HuH-7 (cell line): Measurements from ENCODE around the gene PIPOX.

ENCODE experiments used
- DNase-seq: peaks from one replicate; pipeline ENCODE4 v3.0.0; 2011; ENCODE audit warnings: low spot score

PIPOX gene

DNA sequence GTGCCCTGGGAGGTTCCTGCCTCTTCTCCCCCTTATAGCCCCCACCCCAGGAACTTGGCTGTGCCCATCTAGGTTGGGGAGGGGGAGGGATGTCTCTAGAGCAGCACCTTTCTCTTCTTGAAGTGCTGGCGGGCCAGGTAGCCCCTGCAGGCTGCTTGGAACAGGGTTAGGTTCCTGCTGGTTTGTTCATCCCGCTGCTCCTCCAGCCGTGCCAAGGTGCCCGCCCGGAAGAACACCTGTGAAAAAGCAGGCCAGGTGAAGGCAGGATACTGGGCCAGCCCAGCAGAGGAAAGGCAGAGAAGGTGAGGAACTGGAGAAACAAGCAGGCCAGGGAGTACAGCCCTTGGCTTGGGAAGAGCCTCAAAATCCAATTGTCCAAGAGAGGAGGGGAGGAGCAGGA lies 56.6 kb downstream of the PIPOX start:
- no peak for DNase-seq

DNA sequence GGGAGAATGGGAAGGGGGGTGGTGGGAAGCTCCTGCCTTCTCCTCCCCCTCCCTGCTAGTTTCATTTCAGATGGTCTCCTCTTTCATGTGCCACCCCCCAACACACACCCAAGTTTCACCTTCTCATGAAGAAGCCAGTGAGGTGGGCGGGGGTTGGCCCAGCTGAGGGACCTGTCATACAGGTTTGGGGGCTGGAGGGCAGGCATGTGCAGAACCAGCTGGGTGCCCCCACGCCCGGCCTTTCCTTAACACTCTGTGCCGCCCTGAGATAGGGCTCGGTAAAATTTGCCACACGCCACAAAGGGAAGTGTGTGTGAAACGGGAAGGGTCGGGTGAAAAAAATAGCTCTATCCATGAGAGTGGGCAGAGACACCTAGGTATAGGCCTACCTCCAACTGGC lies 57.4 kb downstream of the PIPOX start:
- DNase-seq = no peak

DNA sequence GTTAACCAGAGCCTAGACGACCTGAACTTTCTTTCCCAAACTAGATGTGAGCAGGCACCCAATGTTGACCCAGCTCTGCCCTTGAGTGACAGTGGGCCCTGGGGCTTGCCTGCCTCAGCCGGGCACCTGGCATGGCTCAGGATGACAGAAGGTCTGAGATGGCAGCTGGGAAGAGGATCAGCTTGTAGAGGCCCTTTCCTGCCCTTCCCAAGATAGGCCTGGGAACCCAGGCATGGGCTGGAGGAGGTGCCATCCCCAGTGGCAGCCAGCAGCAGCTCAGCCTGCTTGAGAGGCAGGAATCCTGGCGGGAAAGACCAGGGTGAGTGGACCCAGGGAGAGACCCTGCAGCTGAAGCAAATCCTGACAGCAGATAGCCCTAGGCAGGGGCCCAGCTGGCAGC lies 59.1 kb downstream of the PIPOX start:
- DNase-seq = no peak

DNA sequence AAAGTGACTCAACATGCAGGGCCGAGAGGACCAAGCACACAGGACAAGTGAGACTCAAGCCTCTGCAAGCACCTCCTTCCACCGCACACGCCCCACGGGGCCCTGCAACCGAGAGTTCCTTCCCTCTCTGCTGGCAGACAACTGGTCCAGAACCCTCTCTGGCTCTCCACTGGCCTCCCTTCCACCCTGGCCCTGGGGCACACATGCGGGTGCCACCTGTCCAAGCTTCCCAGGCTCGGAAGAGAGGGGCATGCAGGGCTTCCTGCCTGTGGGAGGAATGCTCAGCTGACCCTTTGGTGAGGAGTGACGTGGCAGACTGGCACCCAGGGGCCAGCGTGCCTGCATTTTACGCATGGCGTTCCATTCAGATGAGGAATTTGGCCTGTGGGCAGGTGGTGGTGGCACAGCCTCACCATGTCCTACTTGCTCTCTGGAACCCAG lies 59.8 kb downstream of the PIPOX start:
- DNase-seq = no peak

DNA sequence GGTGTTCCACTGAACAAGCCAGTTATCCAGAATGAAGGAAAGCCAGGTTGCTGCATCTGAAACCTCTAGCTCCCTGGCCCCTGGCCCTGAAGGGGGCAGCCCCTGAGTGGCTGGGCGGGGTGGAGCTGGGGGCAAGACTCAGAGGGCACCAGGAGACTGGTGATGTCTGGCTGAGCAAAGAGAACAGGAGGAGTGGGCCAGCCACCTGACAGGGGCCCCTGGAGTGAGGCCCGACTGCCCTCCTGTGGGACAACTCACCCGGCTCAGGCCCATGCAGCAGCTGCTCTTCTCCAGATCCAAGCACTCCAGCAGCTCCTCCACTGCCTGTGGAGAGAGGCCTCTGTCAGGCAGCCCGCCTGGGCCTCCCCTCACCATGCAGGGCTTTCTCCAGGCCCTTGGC lies 60.4 kb downstream of the PIPOX start:
- no peak for DNase-seq
